Measurements from ENCODE around the gene PTPN7. TPM values are rescaled to one million over a fixed set of nuclear protein-coding genes. Genes with fewer than 3 reads are reported as not detected.
A peak's percentile ranks its signal among the peaks of the same experiment; 100 is the strongest.
"Not testable (repeated sequence)": the region's sequence is repeated elsewhere in the genome, so short reads cannot be mapped to it uniquely, and the experiment has no call there.

PTPN7 gene
- total RNA-seq, 2 experiments from 2014 or later = 188 to 221 TPM

DNA sequence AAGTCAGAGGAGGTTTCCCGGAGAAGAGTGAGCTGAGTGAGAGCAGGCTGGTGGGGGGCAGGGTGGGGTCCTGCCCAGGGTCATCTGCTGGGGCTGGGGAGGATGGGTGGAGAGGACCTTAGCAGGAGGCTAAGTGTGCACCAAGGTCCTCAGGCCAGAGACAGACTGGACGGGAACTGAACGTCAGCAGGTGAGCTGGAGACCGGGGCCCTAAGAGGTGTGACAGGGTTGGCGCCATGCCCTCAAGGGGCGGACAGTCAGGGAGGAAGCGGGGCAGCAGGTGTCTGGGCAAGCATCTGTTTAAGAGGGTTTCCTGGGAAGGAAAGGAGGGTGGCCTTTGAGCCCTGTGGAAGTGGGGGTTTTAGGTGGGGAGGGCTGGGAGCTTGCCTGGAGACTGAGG, 13.6 kb upstream of the PTPN7 start:
- Mint-ChIP-seq H3K27me3 (no peaks in the 10 kb centered on the region), H3K4me3 (no peak overlapping the region), H3K4me1 (no peaks in the 10 kb centered on the region), H3K9me3 (ENCODE audit: low read depth) (no peaks in the 10 kb centered on the region), H3K27ac (no peak overlapping the region), H3K36me3 (ENCODE audit: low read depth) (no peaks in the 10 kb centered on the region)
- DNase-seq (peak; percentile 25), ATAC-seq (no peak)
- CTCF ChIA-PET = interaction anchor here (1.1 to 1.9 kb wide), 3 partner anchors 10 to 19 kb away, joined by 4 to 9 read pairs (median 8); partner anchors contain the start of genes LGR6 and PTPN7
- intact Hi-C loops (cut with DNase I, micrococcal nuclease) = no loop called here
- POLR2A ChIA-PET = no interaction called here

- Mint-ChIP-seq H3K27ac (no peak overlapping the region), H3K4me3 (no peak overlapping the region), H3K27me3 (no peaks in the 10 kb centered on the region), H3K4me1 (no peaks in the 10 kb centered on the region), H3K9me3 (ENCODE audit: low read depth) (no peaks in the 10 kb centered on the region), H3K36me3 (ENCODE audit: low read depth) (no peaks in the 10 kb centered on the region)
- DNase-seq (peak; percentile 53), ATAC-seq (peak; percentile 67)
- CTCF ChIA-PET = interaction anchor here (1.0 kb wide), 1 partner anchor 11 kb away, joined by 5 read pairs; the partner anchor contains the start of gene PTPN7
- POLR2A ChIA-PET = no interaction called here
- intact Hi-C loops (cut with DNase I, micrococcal nuclease) = no loop called here
Observed at GRCh38 chr1:202172015-202172355, 11.6 kb upstream of the PTPN7 start.

DNA sequence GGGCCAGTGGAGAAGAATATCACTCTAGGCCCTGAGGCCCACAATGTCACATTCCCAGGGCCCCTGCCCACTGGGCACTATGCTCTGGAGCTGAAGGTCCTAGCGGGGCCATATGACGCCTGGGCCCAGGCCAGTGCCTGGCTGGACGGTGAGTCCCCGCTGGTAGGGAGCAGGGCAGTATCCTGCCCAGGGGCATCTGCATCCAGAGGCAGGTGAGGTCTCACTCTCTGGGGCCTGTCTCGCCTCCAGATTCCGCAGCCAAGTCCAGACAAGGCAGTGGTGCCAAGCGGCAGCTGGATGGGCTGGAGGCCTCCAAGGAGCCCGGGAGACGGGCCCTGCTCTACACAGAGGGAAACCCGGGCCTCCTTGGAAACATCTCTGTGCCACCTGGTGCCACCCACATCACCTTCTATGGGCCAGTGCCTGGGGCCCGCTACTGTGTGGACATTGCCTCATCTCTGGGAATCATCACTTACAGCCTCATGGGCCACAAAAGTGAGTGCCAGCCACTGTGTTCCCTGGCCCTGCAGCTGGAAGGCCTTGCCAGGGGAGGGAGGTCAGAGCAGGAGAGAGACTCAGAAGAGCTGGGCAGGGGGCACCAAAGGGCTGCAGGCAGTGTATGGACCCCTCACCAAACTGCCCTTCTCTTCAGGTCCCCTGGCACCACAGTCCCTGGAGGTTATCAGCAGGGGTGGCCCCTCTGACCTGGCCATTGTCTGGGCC, 11.1 kb upstream of the PTPN7 start:
- ATAC-seq (peak; percentile 47), DNase-seq (peak; percentile 41)
- POLR2A ChIA-PET = interaction anchor here (1.3 kb wide), 1 partner anchor 17 kb away, joined by 3 read pairs; no protein-coding TSS in a partner anchor
- no peaks in the 10 kb centered on the region for H3K36me3 Mint-ChIP-seq (ENCODE audit: low read depth)
- intact Hi-C loops (cut with DNase I, micrococcal nuclease) = no loop called here
- CTCF ChIA-PET = interaction anchor here (0.9 to 1.0 kb wide), 2 partner anchors 11 to 21 kb away, joined by 5 read pairs; partner anchors contain the start of gene PTPN7
- H3K27me3 Mint-ChIP-seq = no peaks in the 10 kb centered on the region
- H3K9me3 Mint-ChIP-seq (ENCODE audit: low read depth) = no peaks in the 10 kb centered on the region
- peaks cover 3% of the 10 kb centered on the region for H3K4me1 Mint-ChIP-seq
- H3K4me3 Mint-ChIP-seq = no peak overlapping the region
- no peak overlapping the region for H3K27ac Mint-ChIP-seq

DNA sequence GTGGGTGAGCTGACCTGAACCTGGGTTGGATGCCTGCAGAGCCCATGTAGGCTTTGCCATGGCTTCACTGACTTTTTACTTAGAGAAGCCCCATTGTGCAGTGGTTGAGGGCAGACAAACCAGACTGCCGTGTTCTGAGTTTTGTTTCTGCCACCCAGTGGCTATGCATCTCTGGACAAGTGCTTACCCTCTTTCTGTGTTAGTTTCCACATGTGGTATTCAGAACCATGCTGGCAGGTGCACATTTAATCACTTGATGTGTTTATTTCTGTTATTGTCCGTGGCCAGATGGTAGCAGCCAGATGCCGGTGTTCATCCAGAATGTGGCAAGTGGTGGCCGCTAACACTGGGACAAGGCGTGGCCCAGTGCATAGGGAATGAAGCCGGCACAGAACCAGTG, 10.3 kb upstream of the PTPN7 start:
- DNase-seq (no peak), ATAC-seq (peak; percentile 9)
- intact Hi-C loops (cut with DNase I, micrococcal nuclease) = no loop called here
- no peak overlapping the region for H3K4me3 Mint-ChIP-seq
- CTCF ChIA-PET = interaction anchor here (0.5 to 1.7 kb wide), 3 partner anchors 9 to 1203 kb away, joined by 3 to 8 read pairs (median 5); partner anchors contain the start of gene PTPN7
- no peaks in the 10 kb centered on the region for H3K9me3 Mint-ChIP-seq (ENCODE audit: low read depth)
- no peaks in the 10 kb centered on the region for H3K36me3 Mint-ChIP-seq (ENCODE audit: low read depth)
- H3K4me1 Mint-ChIP-seq = peaks cover 8% of the 10 kb centered on the region
- POLR2A ChIA-PET = interaction anchor here (1.3 kb wide), 1 partner anchor 16 kb away, joined by 3 read pairs; no protein-coding TSS in a partner anchor
- no peaks in the 10 kb centered on the region for H3K27me3 Mint-ChIP-seq
- no peak overlapping the region for H3K27ac Mint-ChIP-seq

DNA sequence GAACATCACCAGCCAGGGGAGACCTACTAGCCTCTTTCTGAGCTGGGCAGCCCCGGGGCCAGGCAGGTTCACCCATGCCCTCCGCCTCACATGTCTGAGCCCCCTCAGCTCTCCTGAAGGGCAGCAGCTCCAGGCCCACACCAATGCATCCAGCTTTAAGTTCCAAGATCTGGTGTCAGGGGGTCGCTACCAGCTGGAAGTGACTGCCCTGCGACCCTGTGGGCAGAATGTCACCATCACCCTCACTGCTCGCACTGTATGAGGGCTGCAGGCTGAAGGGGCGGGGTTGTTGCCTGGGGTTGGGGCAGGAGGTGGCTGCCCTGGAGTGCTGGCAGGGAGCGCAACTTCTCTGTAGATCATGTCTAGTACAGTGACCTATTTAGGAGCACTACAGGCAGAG, 8.5 kb upstream of the PTPN7 start:
- peaks cover 26% of the 10 kb centered on the region for H3K4me1 Mint-ChIP-seq
- H3K9me3 Mint-ChIP-seq (ENCODE audit: low read depth) = no peaks in the 10 kb centered on the region
- ATAC-seq (no peak), DNase-seq (no peak)
- H3K27ac Mint-ChIP-seq = no peak overlapping the region
- ChIA-PET POLR2A (interaction anchor here (0.6 kb wide), 1 partner anchor 885 kb away, joined by 4 read pairs; no protein-coding TSS in a partner anchor), CTCF (no interaction called here)
- H3K36me3 Mint-ChIP-seq (ENCODE audit: low read depth) = no peaks in the 10 kb centered on the region
- intact Hi-C loops (cut with DNase I, micrococcal nuclease) = loop anchor here in 1 of 2 experiments (10.0 kb wide), 2 partner anchors 796 to 836 kb away; partner anchors contain the start of genes CYB5R1 and TMEM183A
- no peak overlapping the region for H3K4me3 Mint-ChIP-seq
- no peaks in the 10 kb centered on the region for H3K27me3 Mint-ChIP-seq

GRCh38 chr1:202167708-202168415, 7.5 kb upstream of the PTPN7 start:
- Mint-ChIP-seq H3K4me3 (no peak overlapping the region), H3K4me1 (peaks cover 36% of the 10 kb centered on the region), H3K9me3 (ENCODE audit: low read depth) (no peaks in the 10 kb centered on the region), H3K27me3 (no peaks in the 10 kb centered on the region), H3K27ac (no peak overlapping the region), H3K36me3 (ENCODE audit: low read depth) (no peaks in the 10 kb centered on the region)
- ATAC-seq (no peak), DNase-seq (no peak)
- intact Hi-C loops (cut with DNase I, micrococcal nuclease) = loop anchor here in 1 of 2 experiments (10.0 kb wide), 2 partner anchors 797 to 837 kb away; partner anchors contain the start of genes CYB5R1 and TMEM183A
- CTCF ChIA-PET = interaction anchor here (2.1 kb wide), 2 partner anchors 13 to 18 kb away, joined by 8 to 11 read pairs; no protein-coding TSS in a partner anchor
- POLR2A ChIA-PET = no interaction called here

- intact Hi-C loops (cut with DNase I, micrococcal nuclease) = loop anchor here in 1 of 2 experiments (10.0 kb wide), 2 partner anchors 798 to 838 kb away; partner anchors contain the start of genes CYB5R1 and TMEM183A
- POLR2A ChIA-PET; DNase-seq; H3K27me3 Mint-ChIP-seq; H3K4me3 Mint-ChIP-seq; H3K9me3 Mint-ChIP-seq (ENCODE audit: low read depth); ATAC-seq; H3K36me3 Mint-ChIP-seq (ENCODE audit: low read depth); H3K27ac Mint-ChIP-seq: not testable (repeated sequence)
- CTCF ChIA-PET = interaction anchor here (1.4 to 2.5 kb wide), 4 partner anchors 12 to 22 kb away, joined by 3 to 11 read pairs (median 8); no protein-coding TSS in a partner anchor
- peaks cover 44% of the 10 kb centered on the region for H3K4me1 Mint-ChIP-seq
Observed at GRCh38 chr1:202167054-202167453, 6.7 kb upstream of the PTPN7 start.

DNA sequence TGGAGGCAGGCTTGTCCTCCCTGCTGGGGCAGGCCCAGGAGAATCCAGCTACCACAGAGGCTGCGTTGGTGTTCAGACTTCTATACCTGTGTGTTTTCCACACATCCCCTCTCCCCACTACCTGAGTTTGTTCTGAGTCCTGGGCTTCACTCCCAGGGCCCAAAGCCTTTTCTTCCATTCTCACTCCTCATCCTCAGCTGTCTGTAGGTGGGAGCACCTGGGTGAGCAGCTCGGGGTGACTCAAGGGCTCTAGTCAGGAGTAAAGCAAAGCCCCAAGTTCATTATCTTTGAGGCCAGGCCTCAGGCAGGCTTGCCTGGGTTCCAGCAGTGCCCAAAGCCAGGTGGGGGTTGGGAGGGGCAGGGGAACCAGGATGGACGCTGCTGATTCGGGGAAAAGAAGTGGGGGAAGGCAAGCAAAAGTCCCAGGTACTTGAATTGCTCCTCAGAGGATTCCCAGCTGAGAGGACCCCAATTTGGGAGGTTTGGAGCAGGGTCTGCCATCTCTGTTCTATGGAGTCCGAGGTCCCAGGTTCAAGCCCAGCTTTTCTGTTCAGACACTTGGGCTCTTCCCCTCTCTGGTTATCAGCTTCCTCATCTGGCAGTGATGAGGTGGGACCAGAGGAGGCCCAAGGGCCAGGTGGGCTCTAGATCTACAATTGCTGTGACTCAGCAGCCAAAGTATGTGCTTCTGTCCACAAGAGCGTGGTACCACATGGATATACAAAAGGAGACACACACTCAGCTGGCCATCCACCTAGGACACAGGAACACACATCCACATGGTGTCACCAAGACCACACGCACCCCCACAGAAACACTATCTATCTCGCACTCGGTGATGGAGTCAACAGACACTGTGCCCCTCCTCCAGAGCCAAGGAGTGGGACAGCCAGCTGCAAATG, 5.8 kb upstream of the PTPN7 start:
- Mint-ChIP-seq H3K9me3 (ENCODE audit: low read depth) (no peaks in the 10 kb centered on the region), H3K36me3 (ENCODE audit: low read depth) (no peaks in the 10 kb centered on the region), H3K4me1 (peaks cover 52% of the 10 kb centered on the region), H3K4me3 (peak overlapping the region; percentile 69), H3K27ac (peak overlapping the region; percentile 89), H3K27me3 (no peaks in the 10 kb centered on the region)
- peak; percentile 37 for DNase-seq
- POLR2A ChIA-PET = no interaction called here
- CTCF ChIA-PET = interaction anchor here (0.8 to 2.5 kb wide), 7 partner anchors 11 to 31 kb away, joined by 3 to 11 read pairs (median 5); no protein-coding TSS in a partner anchor
- ATAC-seq = no peak
- intact Hi-C loops (cut with DNase I, micrococcal nuclease) = loop anchor here in 1 of 2 experiments (10.0 kb wide), 2 partner anchors 799 to 839 kb away; partner anchors contain the start of genes CYB5R1 and TMEM183A

DNA sequence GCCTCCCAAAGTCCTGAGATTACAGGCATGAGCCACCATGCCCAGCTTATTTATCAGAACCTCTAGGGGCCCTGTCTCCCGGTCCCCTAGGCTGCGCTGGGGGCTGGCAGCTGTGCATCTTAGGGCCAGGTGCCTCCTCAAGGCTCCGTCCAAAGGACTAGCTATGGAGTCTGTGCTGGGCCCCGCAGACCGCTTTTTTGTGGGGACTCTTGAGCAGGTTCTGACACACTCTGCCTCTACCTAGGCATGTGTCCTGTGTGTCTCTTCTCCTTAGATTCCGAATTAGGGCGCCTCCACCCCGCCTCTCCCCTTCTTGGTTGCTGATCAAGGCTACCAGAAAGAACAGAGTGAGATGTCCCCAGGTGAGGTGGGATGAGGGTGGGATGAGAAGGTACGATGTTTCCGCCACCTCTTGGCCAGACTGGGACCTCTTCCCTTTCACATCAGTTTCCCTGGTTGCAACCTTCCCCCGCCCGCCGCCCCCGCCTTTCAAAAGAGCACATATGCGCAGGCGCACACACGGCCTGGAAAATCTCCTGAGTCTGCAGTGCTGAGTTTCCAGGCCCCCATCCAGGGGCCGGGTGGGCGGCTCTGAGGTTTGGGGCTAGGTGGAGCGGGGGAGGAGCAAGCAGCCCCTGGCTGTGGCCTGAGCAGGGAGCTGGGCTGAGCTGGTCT, 5.0 kb upstream of the PTPN7 start:
- Mint-ChIP-seq H3K4me3 (peak overlapping the region; percentile 69), H3K27ac (peak overlapping the region; percentile 89), H3K36me3 (ENCODE audit: low read depth) (peaks cover under 1% of the 10 kb centered on the region), H3K4me1 (peaks cover 59% of the 10 kb centered on the region), H3K27me3 (no peaks in the 10 kb centered on the region), H3K9me3 (ENCODE audit: low read depth) (no peaks in the 10 kb centered on the region)
- ChIA-PET POLR2A (no interaction called here), CTCF (interaction anchor here (0.8 to 2.5 kb wide), 6 partner anchors 10 to 30 kb away, joined by 3 to 11 read pairs (median 6); no protein-coding TSS in a partner anchor)
- peak; percentile 12 for ATAC-seq
- intact Hi-C loops (cut with DNase I, micrococcal nuclease) = loop anchor here in 1 of 2 experiments (10.0 kb wide), 2 partner anchors 799 to 839 kb away; partner anchors contain the start of genes CYB5R1 and TMEM183A
- peak; percentile 81 for DNase-seq
